ENCODE data around the gene KIF1C.

- TF ChIP-seq CTCF (IDR thresholded peaks at IDR 0.05; ENCODE audit: low read depth, low read length, missing input control) (no peak), ATF3 (IDR thresholded peaks at IDR 0.05) (no peak), YY1 (IDR thresholded peaks at IDR 0.05) (no peak), RXRA (IDR thresholded peaks at IDR 0.05) (no peak), SP1 (IDR thresholded peaks at IDR 0.05) (no peak), MAX (IDR thresholded peaks at IDR 0.05) (no peak)
Observed at GRCh38 chr17:5022171-5022711, 24.5 kb downstream of the KIF1C start.
